Lower leg skin (tissue), 3 donors: ENCODE data around the gene SH2B3.

Source experiments
- CTCF ChIP-seq, 3 donors: fragments of 450-650 bp; IDR thresholded peaks; one replicate each; pipeline ENCODE4 v1.5.1; 2016; ENCODE audit warnings: antibody characterized with exemption in 3 of 3, mild to moderate bottlenecking in 3 of 3, moderate library complexity in 2 of 3
- POLR2A ChIP-seq, 2 donors: fragments of 450-650 bp; IDR thresholded peaks; one replicate each; pipeline ENCODE4 v1.6.1; 2016 to 2017; ENCODE audit warnings: antibody characterized with exemption in 2 of 2, mild to moderate bottlenecking in 1 of 2, moderate library complexity in 1 of 2

DNA sequence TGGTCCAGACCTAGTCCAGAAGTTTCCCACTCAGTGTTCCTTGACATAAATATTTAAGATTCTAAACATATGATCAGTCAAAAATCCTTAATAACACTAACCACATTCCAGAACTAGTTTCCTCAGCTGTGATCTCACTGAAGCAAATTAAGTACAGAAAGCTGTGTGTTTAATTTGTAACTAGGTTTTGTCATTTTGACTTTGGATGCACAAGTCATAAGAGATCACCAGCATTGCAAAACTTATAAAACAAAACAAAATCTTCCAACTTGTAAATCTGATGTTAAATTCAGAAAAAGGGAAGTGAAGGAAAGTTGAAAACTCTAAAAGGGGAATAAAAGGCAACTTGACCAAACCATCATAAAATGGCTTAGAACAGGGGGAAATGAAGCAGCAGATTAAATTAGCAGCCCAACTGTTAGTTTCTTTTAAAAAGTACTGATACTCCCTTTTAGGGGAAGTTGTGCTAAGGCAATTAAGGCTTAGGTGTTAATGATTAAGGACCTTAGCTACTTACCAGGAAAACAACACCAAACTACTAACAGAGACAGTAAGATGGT lies 56.6 kb downstream of the SH2B3 start:
- TF ChIP-seq CTCF (IDR thresholded peaks at IDR 0.05) (no peak), POLR2A (IDR thresholded peaks at IDR 0.05) (no peak)
